H1 (cell line): ENCODE measurements around the gene CCL1. TPM values are rescaled to one million over a fixed set of nuclear protein-coding genes. Genes with fewer than 3 reads are reported as not detected.

ENCODE experiments used
- CTCF ChIA-PET: fragments of 300-600 bp; sonication (Branson Sonifier 250); formaldehyde crosslinking; loops from one replicate; lab custom pipeline; 2021; ENCODE audit not compliant: partially characterized antibody; lab: Charles Lee
- POLR2A ChIA-PET: fragments of 300-600 bp; sonication (Branson Sonifier 250); formaldehyde crosslinking; loops from one replicate; lab custom pipeline; 2021; ENCODE audit warnings: inconsistent platforms; ENCODE audit not compliant: partially characterized antibody; lab: Charles Lee
- DNase-seq, 2 experiments: peaks; one replicate each; pipeline versions ENCODE4 v3.0.0 to v3.0.0-alpha.2; 2010 to 2022; ENCODE audit warnings: low spot score in 2 of 2, low read depth in 1 of 2, mixed read lengths in 1 of 2
- FAIRE-seq: peaks from 2 replicates; lab custom pipeline; 2011; peaks lifted over from hg19 to GRCh38; lab: Jason Lieb, UNC
- H2AFZ ChIP-seq: 2 replicates; pipeline ENCODE4 v1.8.1; 2012; ENCODE audit warnings: low read length, inconsistent platforms
- H2AK5ac ChIP-seq: 2 replicates; pipeline ENCODE4 v1.6.1; 2013; ENCODE audit warnings: low read depth, low read length
- H2BK120ac ChIP-seq: replicated peaks from 2 replicates; pipeline ENCODE3; 2013; ENCODE audit warnings: low read depth, low read length, inconsistent platforms
- H2BK12ac ChIP-seq: 2 replicates; pipeline ENCODE4 v1.6.1; 2013; ENCODE audit warnings: low read depth, low read length
- H2BK15ac ChIP-seq: 2 replicates; pipeline ENCODE4 v1.6.1; 2013; ENCODE audit warnings: low read length
- H2BK20ac ChIP-seq: 2 replicates; pipeline ENCODE4 v1.6.1; 2013; ENCODE audit warnings: low read length
- H2BK5ac ChIP-seq: 2 replicates; pipeline ENCODE4 v1.6.1; 2013; ENCODE audit warnings: low read depth, low read length
- H3K14ac ChIP-seq: 2 replicates; pipeline ENCODE4 v1.6.1; 2013; ENCODE audit warnings: inconsistent platforms; ENCODE audit not compliant: insufficient read length
- H3K18ac ChIP-seq: 2 replicates; pipeline ENCODE4 v1.6.1; 2013; ENCODE audit warnings: low read length; ENCODE audit errors: extremely low read depth
- H3K23ac ChIP-seq: 2 replicates; pipeline ENCODE4 v1.6.1; 2013; ENCODE audit warnings: inconsistent platforms; ENCODE audit not compliant: insufficient read length
- H3K23me2 ChIP-seq: 2 replicates; pipeline ENCODE4 v1.6.1; 2013; ENCODE audit warnings: low read depth, low read length
- H3K27ac ChIP-seq: 2 replicates; pipeline ENCODE4 v1.6.1; 2011; ENCODE audit warnings: low read depth, low read length, inconsistent platforms
- H3K27me3 ChIP-seq, 4 experiments: replicated peaks in 1 of 4; 1 replicate in 1 of 4; 2 replicates in 3 of 4; pipeline versions ENCODE4 v1.6.1 to v1.8.1; 2011 to 2013; ENCODE audit warnings: low read length in 3 of 4, mild to moderate bottlenecking in 3 of 4, inconsistent platforms in 2 of 4, mixed read lengths in 2 of 4, moderate library complexity in 1 of 4; ENCODE audit not compliant: control insufficient read depth in 3 of 4, insufficient read depth in 3 of 4; ENCODE audit errors: extremely low read depth in 1 of 4
- H3K36me3 ChIP-seq, 4 experiments: 2 replicates each; pipeline versions ENCODE4 v1.6.1 to v1.8.1; 2011 to 2013; ENCODE audit warnings: mild to moderate bottlenecking in 4 of 4, low read length in 3 of 4, moderate library complexity in 2 of 4, control low read depth in 1 of 4, inconsistent platforms in 1 of 4; ENCODE audit not compliant: insufficient read depth in 4 of 4, control insufficient read depth in 2 of 4
- H3K4ac ChIP-seq: replicated peaks from 2 replicates; pipeline ENCODE3; 2013; ENCODE audit warnings: low read length, low read depth, mixed read lengths, inconsistent platforms; ENCODE audit not compliant: insufficient read length
- H3K4me1 ChIP-seq, 4 experiments: replicated peaks in 1 of 4; 1 replicate in 1 of 4; 2 replicates in 3 of 4; pipeline versions ENCODE4 v1.6.1 to v1.8.1; 2011 to 2013; ENCODE audit warnings: low read length in 3 of 4, inconsistent platforms in 2 of 4, mixed read lengths in 1 of 4; ENCODE audit not compliant: insufficient read depth in 4 of 4, control insufficient read depth in 3 of 4
- H3K4me2 ChIP-seq, 2 experiments: 2 replicates each; pipeline versions ENCODE4 v1.6.1 to v1.8.1; 2011 to 2013; ENCODE audit warnings: low read depth in 2 of 2, low read length in 2 of 2, control low read depth in 1 of 2, inconsistent platforms in 1 of 2, mild to moderate bottlenecking in 1 of 2; ENCODE audit not compliant: insufficient read depth in 1 of 2
- H3K4me3 ChIP-seq, 4 experiments: fragments of 200-600, 300-600 bp in 1 of 4; sonication (generic), shearing (Covaris generic), sonication (Bioruptor Twin) in 1 of 4; 2 replicates each; pipeline versions ENCODE4 v1.5.1 to v1.8.1; 2011 to 2016; ENCODE audit warnings: low read length in 4 of 4, low read depth in 3 of 4, control low read depth in 2 of 4, inconsistent platforms in 2 of 4, mild to moderate bottlenecking in 2 of 4, mixed read lengths in 1 of 4, moderate library complexity in 1 of 4; ENCODE audit not compliant: insufficient read depth in 2 of 4; ENCODE audit errors: extremely low read depth in 1 of 4
- H3K56ac ChIP-seq: replicated peaks from 2 replicates; pipeline ENCODE3; 2013; ENCODE audit warnings: low read depth, mild to moderate bottlenecking, mixed read lengths, low read length, inconsistent platforms; ENCODE audit not compliant: insufficient read length
- H3K79me1 ChIP-seq: 2 replicates; pipeline ENCODE4 v1.6.1; 2013; ENCODE audit warnings: low read depth, low read length, control low read depth
- H3K79me2 ChIP-seq, 2 experiments: 2 replicates each; pipeline versions ENCODE4 v1.6.1 to v1.8.1; 2012 to 2013; ENCODE audit warnings: low read length in 2 of 2, mild to moderate bottlenecking in 2 of 2, inconsistent platforms in 1 of 2; ENCODE audit not compliant: insufficient read depth in 2 of 2, control insufficient read depth in 1 of 2
- H3K9ac ChIP-seq, 4 experiments: replicated peaks in 1 of 4; 1 replicate in 1 of 4; 2 replicates in 3 of 4; pipeline versions ENCODE4 v1.6.1 to v1.8.1; 2011 to 2013; ENCODE audit warnings: low read depth in 3 of 4, low read length in 3 of 4, control low read depth in 2 of 4, mild to moderate bottlenecking in 2 of 4, moderate library complexity in 2 of 4, inconsistent platforms in 1 of 4; ENCODE audit errors: extremely low read depth in 1 of 4
- H3K9me3 ChIP-seq, 2 experiments: 2 replicates each; pipeline versions ENCODE4 v1.6.1 to v1.8.1; 2012 to 2013; ENCODE audit warnings: mild to moderate bottlenecking in 2 of 2, moderate library complexity in 2 of 2, control low read depth in 1 of 2, inconsistent platforms in 1 of 2, low read depth in 1 of 2, low read length in 1 of 2, mixed read lengths in 1 of 2; ENCODE audit not compliant: insufficient read depth in 2 of 2
- H4K20me1 ChIP-seq, 2 experiments: replicated peaks in 1 of 2; 2 replicates each; pipeline versions ENCODE3 to v1.8.1; 2011 to 2013; ENCODE audit warnings: inconsistent platforms in 2 of 2, low read length in 2 of 2, mild to moderate bottlenecking in 1 of 2; ENCODE audit not compliant: insufficient read depth in 2 of 2, control insufficient read depth in 1 of 2
- H4K5ac ChIP-seq: 2 replicates; pipeline ENCODE4 v1.6.1; 2013; ENCODE audit warnings: low read length, low read depth, mixed read lengths, inconsistent platforms; ENCODE audit not compliant: insufficient read length
- H4K8ac ChIP-seq: 2 replicates; pipeline ENCODE4 v1.8.0; 2013; ENCODE audit warnings: mild to moderate bottlenecking, moderate library complexity, low read length, inconsistent platforms; ENCODE audit not compliant: insufficient read depth; ENCODE audit errors: extremely low read depth
- H4K91ac ChIP-seq: replicated peaks from 2 replicates; pipeline ENCODE3; 2013; ENCODE audit warnings: low read length, mixed read lengths, inconsistent platforms; ENCODE audit not compliant: insufficient read length
- ATF3 ChIP-seq: IDR thresholded peaks from 2 replicates; pipeline ENCODE4 v1.6.1; 2011; ENCODE audit warnings: low read depth, mild to moderate bottlenecking, low read length; ENCODE audit not compliant: insufficient read depth
- E2F6 ChIP-seq: IDR thresholded peaks from 2 replicates; pipeline ENCODE4 v1.6.1; 2012; ENCODE audit warnings: inconsistent platforms
- FOSL1 ChIP-seq: IDR thresholded peaks from 2 replicates; pipeline ENCODE4 v1.6.1; 2011; ENCODE audit warnings: mild to moderate bottlenecking, low read depth, low read length, moderate library complexity; ENCODE audit not compliant: insufficient read depth
- GABPA ChIP-seq: IDR thresholded peaks from 2 replicates; pipeline ENCODE4 v1.6.1; 2011; ENCODE audit warnings: mild to moderate bottlenecking, low read length, moderate library complexity, borderline replicate concordance; ENCODE audit not compliant: insufficient read depth
- GTF2F1 ChIP-seq: IDR thresholded peaks from 2 replicates; pipeline ENCODE4 v1.6.1; 2012; ENCODE audit warnings: low read depth, low read length, improper control_type of control experiment, borderline replicate concordance
- HDAC2 ChIP-seq, 2 experiments: fragments of 300-600 bp in 1 of 2; sonication (generic) in 1 of 2; IDR thresholded peaks; 2 replicates each; pipeline ENCODE4 v1.6.1; 2011 to 2012; ENCODE audit warnings: low read depth in 2 of 2, low read length in 2 of 2, mild to moderate bottlenecking in 2 of 2, moderate library complexity in 2 of 2, borderline replicate concordance in 1 of 2, inconsistent platforms in 1 of 2
- HDAC6 ChIP-seq: IDR thresholded peaks from one replicate; pipeline ENCODE4 v1.7.1; 2012; ENCODE audit warnings: low read depth, mild to moderate bottlenecking, inconsistent platforms, low read length, moderate library complexity
- JUND ChIP-seq: IDR thresholded peaks from 2 replicates; pipeline ENCODE4 v1.6.1; 2011; ENCODE audit warnings: mild to moderate bottlenecking, improper control_type of control experiment, low read length
- KDM4A ChIP-seq: IDR thresholded peaks from one replicate; pipeline ENCODE4 v1.7.1; 2012; ENCODE audit warnings: low read depth, mild to moderate bottlenecking, moderate library complexity, low read length, inconsistent platforms; ENCODE audit not compliant: severe bottlenecking
- RXRA ChIP-seq: IDR thresholded peaks from 2 replicates; pipeline ENCODE4 v1.6.1; 2011; ENCODE audit warnings: low read depth, mild to moderate bottlenecking, low read length, moderate library complexity; ENCODE audit not compliant: insufficient read depth
- SAP30 ChIP-seq: fragments of 300-600 bp; sonication (generic); IDR thresholded peaks from 2 replicates; pipeline ENCODE4 v1.7.1; 2012; ENCODE audit warnings: low read length, moderate library complexity, mild to moderate bottlenecking, inconsistent platforms; ENCODE audit not compliant: insufficient read depth, insufficient replicate concordance
- TAF7 ChIP-seq: optimal IDR thresholded peaks from 2 replicates; pipeline ENCODE3; 2011; ENCODE audit warnings: low read depth, mild to moderate bottlenecking, inconsistent platforms, low read length, moderate library complexity, borderline replicate concordance
- WGBS, 2 experiments: shearing (Covaris generic) in 1 of 2; methylation state at CpG; one replicate each; pipeline versions ENCODE4 v1.1.6 to v1.1.7; 2013 to 2015; ENCODE audit warnings: low lambda C conversion rate in 2 of 2, mixed read lengths in 2 of 2, inconsistent platforms in 1 of 2, low coverage in 1 of 2, missing lambda C conversion rate in 1 of 2; ENCODE audit not compliant: insufficient replicate concordance in 2 of 2, insufficient coverage in 1 of 2, insufficient read length in 1 of 2; ENCODE audit errors: extremely low coverage in 1 of 2, missing lambda C conversion rate in 1 of 2; 5-methylcytosine and 5-hydroxymethylcytosine counted together
- polyA plus RNA-seq, 7 experiments: library from polyadenylated mRNA; depleted of rRNA in 3 of 7; stranded (reverse) in 5 of 7; unstranded in 2 of 7; fragments of >200 nt in 5 of 7; fragments of 200-250 nt in 2 of 7; gene quantifications; 1 replicate in 5 of 7; 2 replicates in 1 of 7; 4 replicates in 1 of 7; pipeline versions ENCODE4 v1.2.1 to v1.2.3, GENCODE V29; 2011 to 2013; ENCODE audit warnings: missing spikeins in 2 of 7, mixed read lengths in 2 of 7
- total RNA-seq: library from RNA; stranded (reverse); fragmentation: NEBNext Ultra II Directional; extraction: Animal tissue kit (Norgen Biotek cat#: 25700); gene quantifications from 2 replicates; pipeline ENCODE4 v1.2.1, GENCODE V29; 2021

CCL1 gene
- total and polyA plus RNA-seq, 2 of the 8 experiments (the other 6 are each of a cell fraction or from before 2014, with no cell fraction given), result not detected

- H2AK5ac ChIP-seq, result no peak overlapping the region
- CTCF ChIA-PET, result interaction anchor here (1.0 to 9.9 kb wide), 5 partner anchors 8 to 112 kb away, joined by 3 to 87 read pairs (median 4); partner anchors contain the start of gene CCL1
- H4K91ac ChIP-seq, result no peak overlapping the region
- H2BK15ac ChIP-seq, result no peak overlapping the region
- H3K4me2 ChIP-seq, result no peak overlapping the region
- H3K56ac ChIP-seq, result no peak overlapping the region
- no peak overlapping the region for H2BK5ac ChIP-seq
- H4K5ac ChIP-seq, result no peak overlapping the region
- H3K36me3 ChIP-seq, result no peaks in the 10 kb centered on the region
- no peaks in the 10 kb centered on the region for H3K27me3 ChIP-seq
- POLR2A ChIA-PET, result no interaction called here
- H3K79me2 ChIP-seq, result no peaks in the 10 kb centered on the region
- H2BK12ac ChIP-seq, result no peak overlapping the region
- no peak overlapping the region for H2BK20ac ChIP-seq
- H3K27ac ChIP-seq, result no peak overlapping the region
- DNase-seq (no peak), FAIRE-seq (no peak)
- WGBS, 2 experiments, result 91% methylated on average over 4 of the region's 4 CpGs; no CpG with 5 or more reads in 1 of the 2 experiments
- no peaks in the 10 kb centered on the region for H3K4me1 ChIP-seq
- no peaks in the 10 kb centered on the region for H3K9me3 ChIP-seq
- no peaks in the 10 kb centered on the region for H3K79me1 ChIP-seq
- no peak overlapping the region for H3K4me3 ChIP-seq
- H3K14ac ChIP-seq, result no peak overlapping the region
- no peaks in the 10 kb centered on the region for H4K20me1 ChIP-seq
- no peak overlapping the region for H2AFZ ChIP-seq
- no peak overlapping the region for H2BK120ac ChIP-seq
- H4K8ac ChIP-seq, result no peak overlapping the region
- H3K18ac ChIP-seq, result no peak overlapping the region
- no peak overlapping the region for H3K23ac ChIP-seq
- H3K4ac ChIP-seq, result no peak overlapping the region
- H3K9ac ChIP-seq, result no peak overlapping the region
- H3K23me2 ChIP-seq, result no peaks in the 10 kb centered on the region
- TF ChIP-seq RXRA (no peak), GABPA (no peak), FOSL1 (no peak), E2F6 (no peak), JUND (no peak), HDAC6 (no peak), SAP30 (no peak), GTF2F1 (no peak), KDM4A (no peak), TAF7 (no peak), ATF3 (no peak), HDAC2 (IDR thresholded peaks at IDR 0.05; ENCODE audit: borderline replicate concordance in 1 of 2, low read depth in 2 of 2, low read length in 2 of 2) (no peak)
Observed at GRCh38 chr17:34313164-34313563, 49.9 kb downstream of the CCL1 start.
